CD8-positive, alpha-beta memory T cell (primary cell): Measurements from ENCODE around the gene C1QL2. TPM values are rescaled to one million over a fixed set of nuclear protein-coding genes. Genes with fewer than 3 reads are reported as not detected.

ENCODE experiments used
- CTCF ChIA-PET: fragments of 350-600 bp; sonication (Branson Sonifier 250); formaldehyde crosslinking; loops from one replicate; lab custom pipeline; 2021; ENCODE audit warnings: antibody characterized with exemption; lab: Charles Lee
- POLR2A ChIA-PET: fragments of 350-600 bp; sonication (Branson Sonifier 250); formaldehyde crosslinking; loops from one replicate; lab custom pipeline; 2021; ENCODE audit warnings: antibody characterized with exemption; lab: Charles Lee
- DNase-seq, 5 donors: peaks; one replicate each; pipeline versions ENCODE4 v3.0.0 to v3.0.0-alpha.2; 2020 to 2022; ENCODE audit warnings: mixed read lengths in 1 of 5
- H3K27ac ChIP-seq: one replicate; pipeline ENCODE4 v1.7.0; 2013; ENCODE audit warnings: low read depth, mild to moderate bottlenecking, low read length, moderate library complexity
- H3K27me3 ChIP-seq: 2 replicates; pipeline ENCODE4 v1.7.0; 2013; ENCODE audit warnings: low read length, mild to moderate bottlenecking; ENCODE audit not compliant: insufficient read depth, poor library complexity, severe bottlenecking
- H3K36me3 ChIP-seq: 2 replicates; pipeline ENCODE4 v1.7.0; 2013; ENCODE audit warnings: mild to moderate bottlenecking, low read length, moderate library complexity; ENCODE audit not compliant: insufficient read depth
- H3K4me1 ChIP-seq: 2 replicates; pipeline ENCODE4 v1.7.0; 2013; ENCODE audit warnings: mild to moderate bottlenecking, low read length, moderate library complexity; ENCODE audit not compliant: insufficient read depth
- H3K4me3 ChIP-seq: 2 replicates; pipeline ENCODE4 v1.7.0; 2013; ENCODE audit warnings: mild to moderate bottlenecking, low read length
- H3K9me3 ChIP-seq: 2 replicates; pipeline ENCODE4 v1.7.0; 2013; ENCODE audit warnings: mild to moderate bottlenecking, low read length
- H3K27ac Mint-ChIP-seq, 8 donors: one replicate each; pipeline ENCODE4 v1.8.0; 2020 to 2021; ENCODE audit warnings: mixed read lengths in 8 of 8, mild to moderate bottlenecking in 6 of 8, inconsistent platforms in 3 of 8, moderate library complexity in 3 of 8
- H3K27me3 Mint-ChIP-seq, 2 donors: one replicate each; pipeline ENCODE4 v1.8.0; 2020 to 2021; ENCODE audit warnings: mixed read lengths in 2 of 2, mild to moderate bottlenecking in 1 of 2, moderate library complexity in 1 of 2
- H3K36me3 Mint-ChIP-seq, 3 donors: one replicate each; pipeline ENCODE4 v1.8.0; 2020 to 2021; ENCODE audit warnings: mixed read lengths in 3 of 3, inconsistent platforms in 1 of 3, mild to moderate bottlenecking in 1 of 3
- H3K4me1 Mint-ChIP-seq, 3 donors: one replicate each; pipeline ENCODE4 v1.8.0; 2020 to 2021; ENCODE audit warnings: mixed read lengths in 3 of 3, inconsistent platforms in 1 of 3, mild to moderate bottlenecking in 1 of 3
- H3K4me3 Mint-ChIP-seq, 7 donors: one replicate each; pipeline ENCODE4 v1.8.0; 2020 to 2021; ENCODE audit warnings: mixed read lengths in 7 of 7, mild to moderate bottlenecking in 6 of 7, moderate library complexity in 4 of 7, inconsistent platforms in 2 of 7
- H3K9me3 Mint-ChIP-seq, 5 donors: one replicate each; pipeline ENCODE4 v1.8.0; 2020 to 2022; ENCODE audit warnings: mixed read lengths in 5 of 5, mild to moderate bottlenecking in 3 of 5, moderate library complexity in 2 of 5, inconsistent platforms in 1 of 5
- polyA plus RNA-seq: library from polyadenylated mRNA; unstranded; fragments of 300-500 nt; fragmentation: Illumina TruSeq; gene quantifications from one replicate; pipeline ENCODE4 v1.2.3, GENCODE V29; 2021
- total RNA-seq, 2 experiments: library from RNA; stranded (reverse); gene quantifications; one replicate each; pipeline ENCODE4 v1.2.3, GENCODE V29; 2021

The C1QL2 gene
- total and polyA plus RNA-seq, 3 experiments from 2014 or later, result not detected

DNA sequence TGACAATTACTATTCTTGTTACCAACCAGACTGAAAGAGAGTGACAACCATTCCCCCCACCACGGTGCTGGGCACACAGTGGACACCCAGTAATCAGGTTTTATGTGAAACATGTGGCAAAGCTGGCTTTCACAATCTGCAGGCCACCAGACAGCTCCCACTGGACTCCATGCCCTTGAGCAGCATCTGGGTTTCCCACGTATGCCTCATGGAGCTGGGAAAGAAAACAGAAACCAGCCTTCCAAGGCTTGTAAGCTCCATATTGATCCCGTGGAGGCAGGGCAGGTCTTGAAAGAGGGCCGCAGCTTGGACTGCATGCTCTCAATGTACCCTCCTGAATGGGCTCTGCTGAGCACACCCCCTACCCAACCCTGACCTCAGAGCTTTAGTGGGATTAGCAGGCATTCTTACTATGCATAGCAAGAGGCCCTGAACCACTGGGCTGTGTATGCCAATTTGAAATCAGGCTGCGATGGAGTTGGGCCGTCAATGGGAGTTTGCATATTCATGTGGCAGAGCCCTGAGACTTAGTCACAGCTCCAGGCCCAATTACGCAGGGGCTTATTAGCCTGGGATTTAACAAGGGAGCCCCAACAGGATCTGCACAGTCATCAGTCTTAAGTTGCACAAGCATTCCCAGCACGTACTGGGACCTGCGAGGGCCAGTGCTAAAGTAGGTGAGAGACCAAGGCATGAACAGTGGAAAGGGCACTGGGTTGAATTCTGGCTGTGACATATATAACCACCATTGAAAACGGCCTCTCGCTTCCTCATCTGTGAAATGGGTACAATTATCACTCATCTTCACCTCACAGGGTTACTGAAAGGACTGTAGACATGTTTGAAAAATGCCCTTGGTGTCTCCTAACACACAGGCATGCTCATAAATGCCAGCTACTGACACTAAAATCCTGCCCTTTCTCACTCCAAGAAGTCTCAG is 10.5 kb downstream of the C1QL2 start:
- Mint-ChIP-seq H3K27ac (no peak overlapping the region), H3K27me3 (peaks cover 7 to 23% of the 10 kb centered on the region in 2 donors), H3K4me3 (no peak overlapping the region), H3K4me1 (no peaks in the 10 kb centered on the region), H3K9me3 (no peaks in the 10 kb centered on the region), H3K36me3 (no peaks in the 10 kb centered on the region)
- Histone ChIP-seq H3K9me3 (no peaks in the 10 kb centered on the region), H3K4me3 (no peak overlapping the region), H3K27ac (no peak overlapping the region), H3K4me1 (no peaks in the 10 kb centered on the region), H3K36me3 (no peaks in the 10 kb centered on the region), H3K27me3 (no peaks in the 10 kb centered on the region)
- ChIA-PET CTCF (no interaction called here), POLR2A (no interaction called here)
- no peak for DNase-seq

DNA sequence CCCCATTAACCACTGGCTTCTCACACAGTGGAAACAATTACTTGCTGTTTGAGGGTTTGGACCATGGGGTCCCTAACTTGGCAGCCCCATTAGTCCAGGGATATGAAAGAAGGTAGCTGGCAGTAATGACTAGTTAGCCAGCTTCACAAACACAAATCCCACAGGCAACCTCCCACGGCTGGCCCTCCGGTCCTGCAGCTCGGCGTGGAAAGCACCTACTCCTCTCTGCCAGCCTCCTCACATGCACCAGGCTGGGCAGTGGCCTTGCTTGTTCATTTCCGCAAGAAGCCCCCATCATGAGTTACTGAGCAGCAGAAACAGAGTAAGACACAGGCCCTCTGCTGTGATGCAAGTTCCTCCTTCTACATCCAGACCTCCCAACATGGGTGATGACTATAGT is 13.7 kb downstream of the C1QL2 start:
- Histone ChIP-seq H3K4me3 (no peak overlapping the region), H3K4me1 (no peaks in the 10 kb centered on the region), H3K27me3 (no peaks in the 10 kb centered on the region), H3K36me3 (no peaks in the 10 kb centered on the region), H3K9me3 (no peaks in the 10 kb centered on the region), H3K27ac (no peak overlapping the region)
- no peaks in the 10 kb centered on the region for H3K36me3 Mint-ChIP-seq
- no peaks in the 10 kb centered on the region for H3K9me3 Mint-ChIP-seq
- no peaks in the 10 kb centered on the region for H3K4me1 Mint-ChIP-seq
- POLR2A ChIA-PET, result no interaction called here
- DNase-seq, result no peak
- H3K27me3 Mint-ChIP-seq, result peaks cover 7 to 10% of the 10 kb centered on the region in 2 donors
- CTCF ChIA-PET, result no interaction called here
- H3K4me3 Mint-ChIP-seq, result no peak overlapping the region
- H3K27ac Mint-ChIP-seq, result no peak overlapping the region

- CTCF ChIA-PET, result no interaction called here
Measured at GRCh38 chr2:119142824-119143223, 15.7 kb downstream of the C1QL2 start.

DNA sequence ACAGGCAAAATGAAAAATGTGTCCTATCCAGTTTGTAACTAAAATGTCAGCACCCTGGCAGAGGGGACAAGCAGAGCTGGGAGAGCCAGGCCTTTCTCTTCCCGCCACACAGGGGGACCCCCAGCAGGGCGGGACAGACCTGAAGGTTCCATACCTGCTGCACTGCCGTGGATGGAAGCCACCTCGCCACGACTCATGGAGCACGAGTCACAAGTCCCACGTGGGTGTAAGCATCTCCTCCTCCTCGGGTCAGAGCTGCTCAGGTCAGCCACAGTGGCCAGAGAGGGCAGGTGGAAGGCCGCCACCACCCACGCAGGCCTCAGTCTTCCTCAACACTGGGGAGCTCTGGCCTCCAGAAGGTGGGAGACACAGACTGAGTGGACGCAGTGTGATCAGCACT is 21.0 kb downstream of the C1QL2 start:
- Mint-ChIP-seq H3K4me1 (no peaks in the 10 kb centered on the region), H3K9me3 (peaks cover 0 to 3% (median 0%) of the 10 kb centered on the region in 5 donors), H3K4me3 (no peak overlapping the region), H3K27me3 (peaks cover 3 to 13% of the 10 kb centered on the region in 2 donors), H3K27ac (no peak overlapping the region), H3K36me3 (no peaks in the 10 kb centered on the region)
- Histone ChIP-seq H3K4me1 (no peaks in the 10 kb centered on the region), H3K9me3 (no peaks in the 10 kb centered on the region), H3K27me3 (no peaks in the 10 kb centered on the region), H3K4me3 (no peak overlapping the region), H3K36me3 (no peaks in the 10 kb centered on the region), H3K27ac (no peak overlapping the region)
- CTCF ChIA-PET, result no interaction called here
- POLR2A ChIA-PET, result no interaction called here
- no peak for DNase-seq

More at GRCh38 chr2:119142824-119143223, 15.7 kb downstream of the C1QL2 start:
- DNase-seq, result no peak
- Mint-ChIP-seq H3K4me3 (no peak overlapping the region), H3K27me3 (peaks cover 6 to 11% of the 10 kb centered on the region in 2 donors), H3K27ac (no peak overlapping the region), H3K36me3 (no peaks in the 10 kb centered on the region), H3K4me1 (no peaks in the 10 kb centered on the region), H3K9me3 (no peaks in the 10 kb centered on the region)
- no peaks in the 10 kb centered on the region for H3K36me3 ChIP-seq
- H3K27ac ChIP-seq, result no peak overlapping the region
- no peaks in the 10 kb centered on the region for H3K27me3 ChIP-seq
- no peaks in the 10 kb centered on the region for H3K4me1 ChIP-seq
- no peaks in the 10 kb centered on the region for H3K9me3 ChIP-seq
- POLR2A ChIA-PET, result no interaction called here
- no peak overlapping the region for H3K4me3 ChIP-seq

DNA sequence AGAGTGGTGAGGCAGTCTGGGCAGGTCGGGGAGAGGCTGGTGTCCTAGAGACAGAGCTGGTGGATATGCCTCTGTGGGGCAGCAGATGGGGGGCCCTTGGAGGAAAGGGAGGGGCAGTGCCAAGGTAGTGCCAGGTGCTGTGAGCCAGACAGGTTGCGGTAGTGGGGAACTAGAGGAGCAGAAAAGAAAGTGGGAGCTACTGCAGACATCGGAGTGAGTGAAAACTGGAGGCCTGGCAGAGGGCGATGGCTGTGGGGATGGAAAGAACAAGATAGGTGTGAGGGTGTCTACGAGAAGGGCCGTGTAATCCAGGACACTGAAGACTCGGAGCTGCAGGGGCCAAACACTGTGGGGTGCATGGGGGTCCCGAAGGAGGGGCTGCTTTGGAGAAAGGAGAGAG is 21.7 kb downstream of the C1QL2 start:
- DNase-seq, result no peak
- H3K36me3 Mint-ChIP-seq, result no peaks in the 10 kb centered on the region
- no peaks in the 10 kb centered on the region for H3K9me3 ChIP-seq
- no peaks in the 10 kb centered on the region for H3K36me3 ChIP-seq
- POLR2A ChIA-PET, result no interaction called here
- H3K4me3 ChIP-seq, result no peak overlapping the region
- CTCF ChIA-PET, result no interaction called here
- H3K27me3 Mint-ChIP-seq, result peaks cover 3 to 13% of the 10 kb centered on the region in 2 donors
- no peaks in the 10 kb centered on the region for H3K27me3 ChIP-seq
- no peak overlapping the region for H3K27ac ChIP-seq
- H3K4me3 Mint-ChIP-seq, result no peak overlapping the region
- H3K4me1 Mint-ChIP-seq, result no peaks in the 10 kb centered on the region
- H3K27ac Mint-ChIP-seq, result no peak overlapping the region
- H3K9me3 Mint-ChIP-seq, result peaks cover 0 to 3% (median 0%) of the 10 kb centered on the region in 5 donors
- H3K4me1 ChIP-seq, result no peaks in the 10 kb centered on the region

DNA sequence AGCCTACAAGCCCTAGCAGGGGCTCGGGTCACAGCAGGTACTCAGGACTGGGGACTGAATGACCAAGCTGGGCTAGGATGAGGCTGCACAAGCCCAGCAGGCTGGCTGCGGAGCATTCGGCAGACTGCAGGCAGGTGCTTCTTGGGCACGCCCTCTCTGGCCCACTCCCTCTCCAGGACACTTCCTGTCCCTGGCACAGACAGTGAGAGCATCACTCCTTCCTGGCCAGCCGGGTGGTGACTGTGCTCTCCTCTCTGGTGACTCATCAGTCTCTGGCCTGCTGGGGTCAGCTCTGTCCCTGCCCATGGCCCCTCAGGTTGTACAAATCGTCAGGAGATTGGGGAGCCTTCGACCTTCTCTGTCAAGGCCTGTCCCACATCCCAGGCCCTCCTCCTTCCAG is 22.5 kb downstream of the C1QL2 start:
- DNase-seq, result no peak
- no peaks in the 10 kb centered on the region for H3K27me3 ChIP-seq
- Mint-ChIP-seq H3K4me3 (no peak overlapping the region), H3K4me1 (no peaks in the 10 kb centered on the region), H3K36me3 (no peaks in the 10 kb centered on the region), H3K9me3 (peaks cover 0 to 3% (median 0%) of the 10 kb centered on the region in 5 donors), H3K27me3 (peaks cover 3 to 11% of the 10 kb centered on the region in 2 donors), H3K27ac (no peak overlapping the region)
- H3K4me3 ChIP-seq, result no peak overlapping the region
- CTCF ChIA-PET, result no interaction called here
- H3K4me1 ChIP-seq, result no peaks in the 10 kb centered on the region
- H3K9me3 ChIP-seq, result no peaks in the 10 kb centered on the region
- no peaks in the 10 kb centered on the region for H3K36me3 ChIP-seq
- H3K27ac ChIP-seq, result no peak overlapping the region
- POLR2A ChIA-PET, result no interaction called here

DNA sequence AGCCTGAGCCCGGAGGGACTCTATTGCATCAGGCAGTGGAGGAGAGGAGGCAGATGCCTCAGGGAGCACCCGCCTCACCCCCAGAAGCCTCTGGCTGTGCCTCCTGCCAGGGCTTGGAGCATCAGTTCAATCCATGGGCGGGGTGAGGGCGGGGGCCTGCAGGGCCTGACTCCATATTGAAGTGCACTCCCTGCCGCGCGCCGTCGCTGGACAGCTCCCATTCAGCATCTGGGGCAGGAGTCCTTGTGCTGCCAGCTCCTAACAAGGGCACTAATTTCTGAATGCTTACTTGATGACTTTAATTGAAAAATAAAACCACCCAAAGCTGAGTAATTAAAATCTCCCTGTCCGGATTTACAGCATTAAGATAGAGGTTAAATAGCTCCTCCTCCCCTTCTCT is 23.8 kb downstream of the C1QL2 start:
- no peak overlapping the region for H3K27ac ChIP-seq
- H3K27me3 Mint-ChIP-seq, result peaks cover 3 to 13% of the 10 kb centered on the region in 2 donors
- no peaks in the 10 kb centered on the region for H3K27me3 ChIP-seq
- no peak overlapping the region for H3K27ac Mint-ChIP-seq
- no peaks in the 10 kb centered on the region for H3K36me3 Mint-ChIP-seq
- H3K36me3 ChIP-seq, result no peaks in the 10 kb centered on the region
- H3K4me3 ChIP-seq, result no peak overlapping the region
- POLR2A ChIA-PET, result no interaction called here
- no peaks in the 10 kb centered on the region for H3K4me1 ChIP-seq
- H3K9me3 Mint-ChIP-seq, result peaks cover 0 to 3% (median 0%) of the 10 kb centered on the region in 5 donors
- DNase-seq, result no peak
- no peaks in the 10 kb centered on the region for H3K9me3 ChIP-seq
- H3K4me1 Mint-ChIP-seq, result no peaks in the 10 kb centered on the region
- no peak overlapping the region for H3K4me3 Mint-ChIP-seq
- CTCF ChIA-PET, result no interaction called here

DNA sequence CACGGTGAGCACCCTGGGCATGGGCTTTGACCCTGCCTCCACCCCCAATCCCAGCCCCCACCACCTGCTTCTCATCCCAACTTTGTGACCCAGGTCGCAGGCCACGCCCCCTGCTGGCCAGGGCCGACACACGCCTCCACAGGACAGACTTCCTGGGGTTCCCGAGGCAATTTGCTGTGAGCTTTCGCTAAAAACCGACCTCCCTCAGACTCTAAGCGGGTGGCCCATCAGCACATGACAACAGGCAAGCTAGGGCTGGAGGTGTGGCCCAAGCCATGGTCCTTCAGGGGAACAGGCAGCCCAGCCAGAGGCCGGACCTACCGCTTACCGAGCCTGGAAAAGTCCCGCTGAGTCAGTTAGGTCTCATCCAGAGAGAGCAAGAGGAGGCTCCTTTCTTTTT is 31.9 kb downstream of the C1QL2 start:
- no peak overlapping the region for H3K4me3 Mint-ChIP-seq

More for the DNA sequence above, 31.9 kb downstream of the C1QL2 start:
- Mint-ChIP-seq H3K27ac (no peak overlapping the region), H3K9me3 (no peaks in the 10 kb centered on the region), H3K27me3 (peaks cover 5 to 12% of the 10 kb centered on the region in 2 donors), H3K4me1 (no peaks in the 10 kb centered on the region), H3K36me3 (no peaks in the 10 kb centered on the region)
- no peak overlapping the region for H3K27ac ChIP-seq
- no peaks in the 10 kb centered on the region for H3K36me3 ChIP-seq
- peak in 2 of 5 donors; percentile 3 to 6 for DNase-seq
- ChIA-PET POLR2A (interaction anchor here (0.6 kb wide), 1 partner anchor 625 kb away, joined by 5 read pairs; no protein-coding TSS in a partner anchor), CTCF (no interaction called here)
- H3K4me3 ChIP-seq, result no peak overlapping the region
- H3K27me3 ChIP-seq, result no peaks in the 10 kb centered on the region
- H3K9me3 ChIP-seq, result no peaks in the 10 kb centered on the region
- H3K4me1 ChIP-seq, result no peaks in the 10 kb centered on the region
